ENCODE measurements around the gene DPP6.

DNA sequence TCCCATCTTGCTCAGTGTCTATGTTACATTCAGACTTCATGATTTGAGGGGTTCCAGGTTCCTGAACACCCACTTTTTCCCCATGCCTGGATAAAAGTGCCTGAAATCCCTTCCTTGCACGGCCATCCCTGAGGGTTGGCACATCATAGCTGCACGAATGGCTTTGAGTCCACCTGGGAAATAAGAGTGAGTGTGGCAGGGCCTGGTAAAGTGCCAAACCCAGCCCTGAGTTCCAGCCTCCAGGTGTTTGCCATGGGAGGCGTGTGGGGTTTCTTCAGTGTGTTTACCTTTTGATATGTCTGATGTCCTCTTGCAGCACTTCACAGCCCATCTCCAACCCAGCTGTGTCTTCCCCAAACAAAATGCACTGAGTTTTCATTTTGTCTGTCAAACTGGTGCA is 805.0 kb downstream of the DPP6 start:
- no peak for TF ChIP-seq EZH2phosphoT487 (IDR thresholded peaks at IDR 0.05; ENCODE audit: borderline replicate concordance, low read length)
- TF ChIP-seq, protein P1, sequence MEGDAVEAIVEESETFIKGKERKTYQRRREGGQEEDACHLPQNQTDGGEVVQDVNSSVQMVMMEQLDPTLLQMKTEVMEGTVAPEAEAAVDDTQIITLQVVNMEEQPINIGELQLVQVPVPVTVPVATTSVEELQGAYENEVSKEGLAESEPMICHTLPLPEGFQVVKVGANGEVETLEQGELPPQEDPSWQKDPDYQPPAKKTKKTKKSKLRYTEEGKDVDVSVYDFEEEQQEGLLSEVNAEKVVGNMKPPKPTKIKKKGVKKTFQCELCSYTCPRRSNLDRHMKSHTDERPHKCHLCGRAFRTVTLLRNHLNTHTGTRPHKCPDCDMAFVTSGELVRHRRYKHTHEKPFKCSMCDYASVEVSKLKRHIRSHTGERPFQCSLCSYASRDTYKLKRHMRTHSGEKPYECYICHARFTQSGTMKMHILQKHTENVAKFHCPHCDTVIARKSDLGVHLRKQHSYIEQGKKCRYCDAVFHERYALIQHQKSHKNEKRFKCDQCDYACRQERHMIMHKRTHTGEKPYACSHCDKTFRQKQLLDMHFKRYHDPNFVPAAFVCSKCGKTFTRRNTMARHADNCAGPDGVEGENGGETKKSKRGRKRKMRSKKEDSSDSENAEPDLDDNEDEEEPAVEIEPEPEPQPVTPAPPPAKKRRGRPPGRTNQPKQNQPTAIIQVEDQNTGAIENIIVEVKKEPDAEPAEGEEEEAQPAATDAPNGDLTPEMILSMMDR (conservative IDR thresholded peaks at IDR 0.05; ENCODE audit: low read depth, low read length) = no peak
